A673 (cell line): ENCODE data around the gene RPL28. TPM values are rescaled to one million over a fixed set of nuclear protein-coding genes. Genes with fewer than 3 reads are reported as not detected.

Experiments used
- BruUV-seq: library from RNA; stranded (reverse); fragments of 400-500 nt; replicated peaks from 2 replicates; lab custom pipeline; 2021; lab: Mats Ljungman, UMichigan
- CTCF ChIA-PET: fragments of 300-600 bp; sonication (Branson Sonifier 250); formaldehyde crosslinking; loops from one replicate; lab custom pipeline; 2022; ENCODE audit warnings: antibody characterized with exemption; lab: Charles Lee
- POLR2A ChIA-PET: fragments of 300-600 bp; sonication (Branson Sonifier 250); formaldehyde crosslinking; loops from one replicate; lab custom pipeline; 2022; ENCODE audit warnings: antibody characterized with exemption; ENCODE audit not compliant: low non-redundant PET; lab: Charles Lee
- DNase-seq: peaks from one replicate; pipeline ENCODE4 v3.0.0-alpha.2; 2015; ENCODE audit warnings: low spot score
- H3K27ac ChIP-seq: fragments of 200-600 bp; sonication (generic); 2 replicates; pipeline ENCODE4 v1.5.1; 2016; ENCODE audit warnings: mixed run types, low read depth, mild to moderate bottlenecking, mixed read lengths, antibody characterized with exemption, low read length; ENCODE audit not compliant: poor library complexity, severe bottlenecking
- H3K27me3 ChIP-seq: fragments of 200-600 bp; sonication (generic); replicated peaks from 2 replicates; pipeline ENCODE4 v1.6.1; 2017; ENCODE audit warnings: mixed run types, low read depth, mild to moderate bottlenecking, mixed read lengths, antibody characterized with exemption, low read length; ENCODE audit not compliant: insufficient read depth, poor library complexity
- H3K36me3 ChIP-seq: fragments of 200-600 bp; sonication (generic); 2 replicates; pipeline ENCODE4 v1.6.1; 2016; ENCODE audit warnings: mixed run types, mild to moderate bottlenecking, mixed read lengths, antibody characterized with exemption, low read length; ENCODE audit not compliant: insufficient read depth, poor library complexity, severe bottlenecking
- H3K4me1 ChIP-seq: fragments of 200-600 bp; sonication (generic); 2 replicates; pipeline ENCODE4 v1.6.1; 2017; ENCODE audit warnings: mixed run types, mild to moderate bottlenecking, mixed read lengths, antibody characterized with exemption, low read length; ENCODE audit not compliant: insufficient read depth, poor library complexity, severe bottlenecking
- H3K4me3 ChIP-seq: fragments of 200-600 bp; sonication (generic); 2 replicates; pipeline ENCODE4 v1.5.1; 2016; ENCODE audit warnings: low read depth, mixed run types, mild to moderate bottlenecking, mixed read lengths, low read length; ENCODE audit not compliant: poor library complexity, severe bottlenecking
- H3K9me3 ChIP-seq: fragments of 200-600 bp; sonication (generic); 2 replicates; pipeline ENCODE4 v1.6.1; 2016; ENCODE audit warnings: mixed run types, low read depth, mild to moderate bottlenecking, mixed read lengths, antibody characterized with exemption, low read length; ENCODE audit not compliant: poor library complexity, severe bottlenecking
- CTCF ChIP-seq: fragments of 300-800, 200-600 bp; sonication (generic); conservative IDR thresholded peaks from 2 replicates; pipeline ENCODE4 v1.5.1; 2017; ENCODE audit warnings: low read depth, mild to moderate bottlenecking, antibody characterized with exemption, low read length, moderate library complexity, mixed read lengths
- EZH2 ChIP-seq: fragments of 200-600 bp; sonication (generic); IDR thresholded peaks from 2 replicates; pipeline ENCODE4 v1.6.1; 2017; ENCODE audit warnings: borderline replicate concordance, low read depth, mild to moderate bottlenecking, mixed read lengths, antibody characterized with exemption, low read length; ENCODE audit not compliant: poor library complexity, severe bottlenecking
- intact Hi-C: fragments of 100-400 bp; cut with micrococcal nuclease; formaldehyde crosslinking; loops from one replicate; pipeline ENCODE4 v1.10.0; 2022; ENCODE audit not compliant: unreplicated experiment
- total RNA-seq: library from RNA; stranded (reverse); gene quantifications from 2 replicates; pipeline ENCODE4 v1.2.3, GENCODE V29; 2021

The RPL28 gene
- total RNA-seq, 1 experiment from 2014 or later: 1,380 TPM

GRCh38 chr19:55345101-55345817 lies 40.5 kb upstream of the RPL28 start:
- TF ChIP-seq EZH2 (no peak), CTCF (no peak)
- POLR2A ChIA-PET: no interaction called here
- no peak for DNase-seq
- Histone ChIP-seq H3K4me1 (peaks cover 7% of the 10 kb centered on the region), H3K27me3 (no peaks in the 10 kb centered on the region), H3K27ac (no peak overlapping the region), H3K4me3 (no peak overlapping the region), H3K9me3 (no peaks in the 10 kb centered on the region), H3K36me3 (peaks cover 15% of the 10 kb centered on the region)
- CTCF ChIA-PET: no interaction called here
- no TSS peak for BruUV-seq
- intact Hi-C loops: no loop called here

DNA sequence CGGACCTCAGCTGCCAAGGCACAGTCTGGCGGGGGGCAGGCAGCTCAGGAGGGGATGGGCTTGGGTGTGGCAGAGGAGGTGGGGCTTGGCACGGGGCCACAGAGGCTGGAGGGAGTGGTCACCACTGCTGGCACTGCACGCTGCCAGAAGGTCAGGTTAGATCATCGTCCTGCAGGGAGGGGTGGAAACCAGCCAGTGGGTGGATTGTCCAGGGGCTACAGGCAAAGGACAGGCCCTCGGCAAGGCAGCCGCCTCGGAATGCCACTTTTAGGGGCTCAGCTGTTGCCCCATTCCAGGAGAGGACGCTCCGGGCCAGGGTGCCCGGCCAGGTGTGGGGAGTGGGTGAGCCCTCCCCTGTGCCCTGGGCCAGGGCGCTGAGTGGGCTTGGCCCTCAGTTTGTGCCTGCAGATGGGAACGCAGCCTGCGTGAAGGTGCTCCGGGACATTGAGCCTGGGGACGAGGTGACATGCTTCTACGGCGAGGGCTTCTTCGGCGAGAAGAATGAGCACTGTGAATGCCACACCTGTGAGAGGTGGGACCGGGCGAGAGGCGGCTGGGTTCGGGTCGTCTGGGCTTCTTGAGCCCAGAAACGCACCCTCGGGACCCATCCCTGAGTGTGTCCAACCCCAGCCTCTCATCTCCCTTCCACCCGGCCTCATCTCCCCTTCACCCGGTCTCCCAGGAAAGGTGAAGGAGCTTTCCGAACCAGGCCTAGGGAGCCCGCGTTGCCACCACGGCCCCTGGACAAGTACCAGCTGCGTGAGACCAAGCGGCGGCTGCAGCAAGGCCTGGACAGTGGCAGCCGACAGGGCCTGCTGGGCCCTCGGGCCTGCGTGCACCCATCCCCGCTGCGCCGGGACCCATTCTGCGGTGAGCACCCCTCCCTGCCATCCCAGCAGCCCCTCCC lies 39.7 kb upstream of the RPL28 start:
- Histone ChIP-seq H3K4me1 (peaks cover 7% of the 10 kb centered on the region), H3K36me3 (peaks cover 15% of the 10 kb centered on the region), H3K27me3 (no peaks in the 10 kb centered on the region), H3K4me3 (no peak overlapping the region), H3K27ac (no peak overlapping the region), H3K9me3 (no peaks in the 10 kb centered on the region)
- BruUV-seq: no TSS peak
- DNase-seq: no peak
- intact Hi-C loops: no loop called here
- ChIA-PET POLR2A (no interaction called here), CTCF (no interaction called here)
- TF ChIP-seq EZH2: no peak
- no peak for TF ChIP-seq CTCF

DNA sequence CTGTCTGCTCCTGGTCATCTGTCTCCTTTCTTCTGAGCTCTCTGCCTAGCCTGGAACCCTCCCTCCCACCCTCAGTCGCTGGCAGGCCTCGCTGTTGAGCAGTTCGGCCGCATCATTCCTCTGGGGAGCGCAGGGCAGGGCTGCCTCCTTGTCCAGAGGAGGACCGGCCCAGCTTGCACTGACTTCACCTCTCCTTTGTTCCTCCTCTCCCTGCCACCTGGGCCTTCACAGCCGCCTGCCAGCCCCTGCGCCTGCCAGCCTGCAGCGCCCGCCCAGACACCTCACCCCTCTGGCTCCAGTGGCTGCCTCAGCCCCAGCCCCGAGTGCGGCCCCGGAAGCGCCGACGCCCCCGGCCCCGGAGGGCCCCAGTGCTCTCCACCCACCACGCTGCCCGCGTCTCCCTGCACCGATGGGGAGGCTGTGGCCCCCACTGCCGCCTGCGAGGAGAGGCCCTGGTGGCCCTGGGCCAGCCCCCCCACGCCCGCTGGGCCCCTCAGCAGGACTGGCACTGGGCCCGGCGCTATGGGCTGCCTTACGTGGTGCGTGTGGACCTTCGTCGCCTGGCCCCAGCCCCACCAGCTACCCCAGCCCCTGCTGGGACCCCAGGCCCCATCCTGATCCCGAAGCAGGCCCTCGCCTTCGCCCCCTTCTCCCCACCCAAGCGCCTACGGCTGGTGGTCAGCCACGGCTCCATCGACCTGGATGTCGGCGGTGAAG lies 38.8 kb upstream of the RPL28 start:
- CTCF ChIA-PET: no interaction called here
- TF ChIP-seq EZH2 (no peak), CTCF (no peak)
- no peaks in the 10 kb centered on the region for H3K27me3 ChIP-seq
- intact Hi-C loops: no loop called here
- no TSS peak for BruUV-seq
- POLR2A ChIA-PET: no interaction called here
- H3K4me1 ChIP-seq: peaks cover 7% of the 10 kb centered on the region
- no peak for DNase-seq
- no peaks in the 10 kb centered on the region for H3K9me3 ChIP-seq
- H3K4me3 ChIP-seq: no peak overlapping the region
- H3K36me3 ChIP-seq: peaks cover 12% of the 10 kb centered on the region
- no peak overlapping the region for H3K27ac ChIP-seq
